EH (cell line): ENCODE measurements around the gene LHX6.

Source experiments
- DNase-seq: peaks from one replicate; pipeline ENCODE4 v3.0.0-alpha.2; 2015; ENCODE audit warnings: low read depth

The LHX6 gene

DNA sequence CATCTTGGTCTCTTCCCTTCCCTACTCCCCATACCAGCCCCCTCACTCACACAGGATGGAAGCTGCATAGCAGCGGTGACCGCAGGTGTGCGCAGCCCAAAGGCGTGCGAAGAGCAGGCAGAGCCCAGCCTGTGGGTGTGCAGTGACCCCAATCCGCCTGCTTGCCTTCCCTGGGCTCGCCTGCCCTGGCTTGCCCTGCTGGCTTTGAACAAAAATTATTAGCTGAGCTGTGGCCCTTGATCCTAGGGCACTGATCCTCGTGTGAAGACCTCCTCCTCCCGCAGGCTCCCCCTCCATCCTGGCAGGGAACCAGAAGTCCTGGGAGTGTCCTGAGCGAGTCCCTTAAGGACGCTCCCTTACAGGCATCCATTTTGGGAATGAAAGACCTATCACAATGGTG lies 37.2 kb downstream of the LHX6 start:
- no peak for DNase-seq

- DNase-seq = peak; percentile 64
Observed at GRCh38 chr9:122190597-122191381, 38.0 kb downstream of the LHX6 start.

DNA sequence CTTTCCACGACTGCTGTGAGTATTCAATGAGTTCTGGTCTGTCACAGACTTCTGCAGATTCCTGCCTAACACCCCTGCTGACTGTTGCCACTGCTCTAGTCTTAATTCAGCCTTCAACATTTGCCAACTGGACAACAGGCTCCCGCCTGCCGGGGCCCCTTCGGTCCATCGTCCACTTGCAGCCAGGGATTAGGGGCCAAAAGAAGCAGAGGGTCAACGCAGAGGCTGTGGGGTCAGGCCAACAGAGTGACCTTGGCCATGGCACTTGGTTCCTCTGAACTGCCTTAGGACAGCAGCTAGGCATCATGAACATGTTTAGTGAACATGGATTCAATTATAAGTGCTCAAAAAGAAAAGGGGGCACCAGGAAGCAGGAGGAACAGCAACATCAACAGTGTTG lies 40.4 kb downstream of the LHX6 start:
- no peak for DNase-seq

GRCh38 chr9:122186777-122187470 lies 41.8 kb downstream of the LHX6 start:
- no peak for DNase-seq

DNA sequence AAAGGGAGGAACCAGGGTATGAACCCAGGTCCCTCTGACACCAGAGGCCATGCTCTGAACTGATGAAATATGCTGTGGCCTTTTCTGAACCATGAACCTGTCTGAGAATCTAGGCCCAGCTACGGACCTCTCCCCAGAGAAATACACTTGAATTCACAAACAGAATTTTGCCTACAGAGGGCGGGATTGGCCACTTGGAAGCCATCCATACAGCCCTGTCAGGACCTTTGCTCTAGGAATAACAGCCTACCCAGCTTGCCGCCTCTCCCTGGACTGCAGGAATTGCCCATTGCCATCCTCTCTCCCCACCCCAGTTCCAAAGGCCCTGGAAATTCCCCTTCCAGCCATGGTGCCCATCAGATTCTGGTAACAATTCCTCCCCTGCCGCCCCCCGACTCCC lies 42.5 kb downstream of the LHX6 start:
- no peak for DNase-seq

DNA sequence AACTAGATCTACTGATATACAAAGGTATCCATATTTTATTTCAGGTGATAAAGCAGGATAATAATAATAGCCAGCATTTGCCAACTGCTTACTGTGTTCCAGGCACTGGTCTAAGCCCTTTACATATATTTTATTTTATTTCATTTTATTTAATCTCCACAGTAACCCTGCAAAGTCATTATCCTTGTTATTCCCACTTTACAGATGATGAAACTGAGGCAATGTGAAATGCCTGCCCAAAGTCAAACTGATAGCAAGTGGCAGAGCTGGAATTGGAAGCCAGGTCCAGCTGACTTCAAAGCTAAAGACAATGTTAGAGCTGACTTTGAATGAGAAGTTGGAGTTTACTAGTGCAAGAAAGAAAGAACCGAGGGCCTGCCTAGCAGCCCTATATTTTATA lies 44.2 kb downstream of the LHX6 start:
- no peak for DNase-seq

DNA sequence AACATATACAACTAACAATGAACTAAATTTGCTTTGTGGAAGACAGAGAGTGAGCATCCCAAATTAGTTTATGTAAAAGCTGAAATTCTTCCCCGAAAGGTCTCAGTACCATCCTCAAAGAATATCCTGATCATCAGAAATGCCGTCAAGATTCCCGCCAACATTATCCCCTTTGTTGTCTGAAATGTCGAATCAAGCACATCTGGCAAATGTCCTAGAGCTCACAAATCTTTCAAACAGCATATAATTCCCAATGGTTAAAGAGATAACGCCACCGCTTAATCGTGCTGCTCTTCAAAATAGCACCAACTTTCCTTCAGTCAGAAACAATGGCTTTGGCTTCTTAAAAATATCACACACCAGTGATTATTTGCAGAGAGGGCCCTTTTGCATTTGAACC lies 45.3 kb downstream of the LHX6 start:
- DNase-seq = no peak

DNA sequence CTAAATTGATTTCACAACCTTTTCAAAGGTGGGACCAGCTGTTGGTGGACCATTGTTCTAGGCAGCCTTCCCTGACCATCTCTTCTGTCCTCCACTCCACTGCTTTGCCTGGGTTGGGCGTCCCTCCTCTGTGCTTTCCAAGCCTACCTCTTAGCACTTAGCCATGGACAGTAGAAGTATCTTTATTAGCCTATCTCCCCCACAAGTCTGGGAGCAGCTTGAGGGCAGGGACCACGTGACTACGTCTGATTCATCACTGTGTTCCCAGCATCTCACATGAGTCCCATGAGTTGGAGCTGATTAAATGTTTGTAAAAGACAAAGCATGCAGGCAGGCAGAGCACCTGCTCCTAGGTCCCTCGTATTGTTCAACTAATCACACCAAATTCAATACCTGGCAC lies 48.1 kb downstream of the LHX6 start:
- DNase-seq = peak; percentile 86

GRCh38 chr9:122179690-122180074 lies 49.1 kb downstream of the LHX6 start:
- peak; percentile 40 for DNase-seq

DNA sequence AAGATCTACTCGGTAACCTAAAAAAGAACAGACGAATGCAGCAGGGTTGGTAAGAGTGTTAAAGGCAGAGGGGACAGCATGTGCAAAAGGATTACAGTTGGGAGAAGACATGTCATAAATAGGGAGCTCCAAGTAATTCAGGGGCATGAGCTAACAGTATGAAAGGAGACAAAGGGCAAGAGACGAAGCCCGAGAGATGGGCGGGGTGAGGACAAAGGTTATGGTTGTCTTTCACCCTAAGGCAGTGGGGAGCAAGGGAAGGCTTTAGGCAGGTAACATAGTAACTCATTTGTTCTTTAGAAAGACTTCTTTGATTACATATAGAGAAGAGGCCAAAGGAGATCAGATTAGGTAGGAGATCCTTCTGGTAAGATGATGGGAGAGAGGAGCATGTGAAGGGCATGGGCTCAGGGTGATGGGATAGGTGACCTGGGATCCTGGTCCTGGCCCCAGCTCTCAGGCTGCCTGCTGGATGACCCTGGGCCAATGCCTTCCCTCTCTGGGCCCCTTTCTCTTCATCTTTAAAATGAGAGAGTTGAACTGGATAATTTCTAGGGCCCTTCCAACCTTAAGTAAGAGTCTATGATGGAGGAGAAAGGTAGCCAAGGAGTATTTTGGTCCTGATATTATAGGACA lies 49.6 kb downstream of the LHX6 start:
- no peak for DNase-seq

DNA sequence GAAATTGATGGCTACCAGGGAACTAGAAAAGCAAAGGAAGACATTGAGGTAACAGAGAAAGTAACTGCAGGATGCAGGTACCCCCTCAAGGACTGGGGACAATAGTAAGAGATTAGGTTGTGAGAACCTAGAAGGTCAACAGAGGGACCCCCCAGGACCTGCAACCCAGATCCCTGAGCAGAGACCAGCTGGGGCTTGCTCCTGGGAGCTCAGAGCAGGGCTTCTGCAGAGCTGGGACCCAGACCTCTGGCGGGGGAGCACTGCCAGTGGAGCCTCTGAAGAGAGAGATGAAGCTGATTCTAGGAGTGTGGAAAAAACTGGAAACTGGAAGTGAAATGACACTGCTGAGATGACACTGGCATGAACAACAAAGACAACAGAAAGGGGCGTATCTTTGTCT lies 51.8 kb downstream of the LHX6 start:
- no peak for DNase-seq

DNA sequence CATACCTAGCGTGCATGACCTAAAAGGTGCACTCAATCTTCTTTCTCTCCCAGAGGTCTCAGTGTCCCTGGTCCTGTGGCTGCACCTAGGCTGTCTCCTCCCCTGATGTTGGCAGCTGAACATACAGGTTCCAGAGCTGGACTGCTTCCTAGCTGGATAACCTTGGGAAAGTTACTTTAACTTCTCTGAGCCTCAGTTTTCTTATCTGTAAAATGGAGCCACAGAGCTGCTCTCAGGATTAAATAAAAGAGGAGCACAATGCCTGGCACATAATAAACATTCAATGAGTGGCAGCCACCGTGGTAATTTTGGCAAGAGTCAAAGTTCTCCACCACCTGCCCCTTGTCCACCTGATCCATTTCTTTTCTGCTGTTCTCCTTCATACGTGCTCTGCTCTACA lies 55.1 kb downstream of the LHX6 start:
- no peak for DNase-seq

DNA sequence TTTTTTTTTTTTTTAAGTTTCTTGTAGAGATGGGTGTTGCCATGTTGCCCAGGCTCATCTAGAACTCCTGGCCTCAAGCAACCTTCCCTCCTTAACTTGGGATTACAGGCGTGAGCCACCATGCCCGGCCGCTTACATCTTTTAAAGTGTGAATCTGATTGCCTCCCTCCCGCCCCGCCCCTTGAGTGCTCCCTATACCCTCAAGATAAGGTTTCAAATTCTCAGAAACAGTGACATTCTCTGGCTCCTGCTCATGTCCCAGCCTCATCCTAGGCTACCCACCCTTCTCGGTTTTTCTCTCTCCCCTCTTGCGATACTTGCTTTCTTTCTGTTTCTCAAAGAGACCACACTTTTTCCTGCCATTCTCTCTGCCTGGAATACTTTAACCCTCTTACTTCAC lies 56.6 kb downstream of the LHX6 start:
- no peak for DNase-seq

DNA sequence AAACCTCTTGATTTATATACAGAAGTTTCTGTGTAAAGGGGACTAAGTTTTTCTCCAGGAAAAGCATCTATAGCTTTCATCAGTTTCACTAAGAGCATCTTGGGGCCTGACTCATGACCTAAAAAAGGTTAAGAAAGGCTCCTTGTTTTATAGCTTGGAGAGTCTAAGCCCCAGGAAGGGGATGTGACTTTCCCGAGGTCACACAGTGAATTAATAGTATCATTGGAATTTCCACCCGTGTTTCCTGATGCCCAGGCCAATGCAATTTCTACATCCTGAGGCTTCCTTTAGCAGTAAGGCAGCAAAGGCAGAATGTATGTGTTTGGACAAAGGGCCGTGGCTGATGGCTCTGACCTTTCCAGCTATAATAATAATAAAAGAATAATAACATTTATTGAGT lies 60.4 kb downstream of the LHX6 start:
- peak; percentile 43 for DNase-seq

GRCh38 chr9:122164286-122164685 lies 64.5 kb downstream of the LHX6 start:
- DNase-seq = no peak

GRCh38 chr9:122162415-122162814 lies 66.3 kb downstream of the LHX6 start:
- no peak for DNase-seq

- DNase-seq = no peak
Observed at GRCh38 chr9:122159925-122160246, 68.9 kb downstream of the LHX6 start.

GRCh38 chr9:122159026-122159924 lies 69.5 kb downstream of the LHX6 start, which contains the start of the genes MORN5 and NDUFA8:
MORN5 (plus strand) TSS chr9:122159908; CDS start chr9:122159973, 65 bp downstream.
NDUFA8 (minus strand) TSS chr9:122159779; CDS start chr9:122159677, 102 bp downstream.
- peak; percentile 96 for DNase-seq

DNA sequence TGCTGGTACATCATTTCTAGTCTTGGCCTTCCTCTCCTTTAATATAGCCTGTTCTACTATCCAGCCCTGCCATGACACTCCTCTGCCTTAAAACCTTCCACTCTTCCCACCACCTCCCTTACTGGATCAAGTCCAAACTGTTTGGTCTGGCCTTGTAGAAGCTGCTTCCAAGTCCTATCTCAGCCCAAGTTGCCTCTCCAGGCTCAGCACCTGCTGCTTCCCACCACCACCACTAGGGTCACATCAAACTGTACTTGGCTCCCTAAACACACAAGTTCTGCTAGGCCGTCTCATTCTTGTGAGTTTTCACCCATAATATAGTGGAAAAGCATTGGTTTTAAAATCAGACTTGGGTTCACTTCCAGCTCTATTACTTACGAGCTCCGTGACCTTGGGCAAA lies 70.6 kb downstream of the LHX6 start:
- peak; percentile 48 for DNase-seq

DNA sequence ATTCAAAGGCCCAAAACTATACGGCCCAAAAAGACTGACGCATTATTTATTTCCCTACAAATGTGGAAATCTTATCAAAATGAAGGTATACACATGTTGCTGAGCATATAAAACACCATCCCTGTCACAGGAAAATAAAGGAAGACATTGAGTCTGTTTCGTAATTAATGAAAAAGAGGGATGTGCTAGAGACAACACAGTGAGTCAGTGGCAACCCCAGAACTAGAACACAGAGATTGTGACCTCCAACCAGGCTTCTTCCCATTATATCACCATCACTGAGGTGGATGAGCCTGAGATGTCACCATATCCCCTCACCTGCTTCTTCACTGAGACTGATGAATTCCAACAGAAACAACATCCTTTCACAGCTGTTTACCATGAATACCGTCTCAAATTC lies 73.0 kb downstream of the LHX6 start:
- DNase-seq = no peak
